Measurements from ENCODE around the gene GBA2. TPM values are rescaled to one million over a fixed set of nuclear protein-coding genes. Genes with fewer than 3 reads are reported as not detected.

The GBA2 gene
- total RNA-seq, 1 donor from 2014 or later, result 80.2 TPM

- DNase-seq (ENCODE audit: missing footprints), result peak; percentile 89
- intact Hi-C loops (cut with DNase I), result loop anchor here (5.0 kb wide), 1 partner anchor 36 kb away; no protein-coding TSS in a partner anchor
- peak; percentile 24 for ATAC-seq
Observed at GRCh38 chr9:35728041-35728971, 20.7 kb downstream of the GBA2 start.

- ATAC-seq, result no peak
- intact Hi-C loops (cut with DNase I), result loop anchor here (5.0 kb wide), 1 partner anchor 35 kb away; no protein-coding TSS in a partner anchor
- no peak for DNase-seq (ENCODE audit: missing footprints)
Observed at GRCh38 chr9:35727676-35728040, 21.4 kb downstream of the GBA2 start.

- DNase-seq (ENCODE audit: missing footprints) (no peak), ATAC-seq (peak; percentile 27)
- intact Hi-C loops (cut with DNase I), result loop anchor here (5.0 kb wide), 1 partner anchor 35 kb away; no protein-coding TSS in a partner anchor
Observed at GRCh38 chr9:35726931-35727330, 22.1 kb downstream of the GBA2 start.

GRCh38 chr9:35725362-35725761, 23.7 kb downstream of the GBA2 start:
- ATAC-seq (no peak), DNase-seq (ENCODE audit: missing footprints) (no peak)
- intact Hi-C loops (cut with DNase I), result loop anchor here (5.0 kb wide), 1 partner anchor 33 kb away; no protein-coding TSS in a partner anchor

GRCh38 chr9:35723908-35724307, 25.1 kb downstream of the GBA2 start:
- ATAC-seq, result no peak
- no peak for DNase-seq (ENCODE audit: missing footprints)
- intact Hi-C loops (cut with DNase I), result no loop called here

GRCh38 chr9:35723426-35723825, 25.6 kb downstream of the GBA2 start:
- ATAC-seq (no peak), DNase-seq (ENCODE audit: missing footprints) (no peak)
- intact Hi-C loops (cut with DNase I), result no loop called here

- ATAC-seq, result no peak
- no peak for DNase-seq (ENCODE audit: missing footprints)
- intact Hi-C loops (cut with DNase I), result no loop called here
Observed at GRCh38 chr9:35719546-35719945, 29.5 kb downstream of the GBA2 start.

- intact Hi-C loops (cut with DNase I), result no loop called here
- DNase-seq (ENCODE audit: missing footprints) (no peak), ATAC-seq (no peak)
Observed at GRCh38 chr9:35718721-35719511, 30.1 kb downstream of the GBA2 start.

- no peak for ATAC-seq
- intact Hi-C loops (cut with DNase I), result no loop called here
Observed at GRCh38 chr9:35717132-35717870, 31.7 kb downstream of the GBA2 start.

GRCh38 chr9:35716230-35716629, 32.8 kb downstream of the GBA2 start:
- intact Hi-C loops (cut with DNase I), result no loop called here
- ATAC-seq (no peak), DNase-seq (ENCODE audit: missing footprints) (no peak)

More at GRCh38 chr9:35717132-35717870, 31.7 kb downstream of the GBA2 start:
- DNase-seq (ENCODE audit: missing footprints), result no peak

- no peak for DNase-seq (ENCODE audit: missing footprints)
- intact Hi-C loops (cut with DNase I), result no loop called here
- no peak for ATAC-seq
Observed at GRCh38 chr9:35714579-35715252, 34.3 kb downstream of the GBA2 start.

- DNase-seq (ENCODE audit: missing footprints), result no peak
- intact Hi-C loops (cut with DNase I), result no loop called here
Observed at GRCh38 chr9:35714123-35714522, 34.9 kb downstream of the GBA2 start.

GRCh38 chr9:35713578-35713977, 35.5 kb downstream of the GBA2 start:
- ATAC-seq (no peak), DNase-seq (ENCODE audit: missing footprints) (no peak)
- intact Hi-C loops (cut with DNase I), result no loop called here

More at GRCh38 chr9:35714123-35714522, 34.9 kb downstream of the GBA2 start:
- no peak for ATAC-seq

- DNase-seq (ENCODE audit: missing footprints) (no peak), ATAC-seq (no peak)
- intact Hi-C loops (cut with DNase I), result no loop called here
Observed at GRCh38 chr9:35712762-35713400, 36.1 kb downstream of the GBA2 start.

GRCh38 chr9:35711501-35712428, 37.3 kb downstream of the GBA2 start:
- DNase-seq (ENCODE audit: missing footprints), result no peak
- ATAC-seq, result no peak
- intact Hi-C loops (cut with DNase I), result no loop called here

GRCh38 chr9:35710818-35711500, 38.1 kb downstream of the GBA2 start:
- ATAC-seq (no peak), DNase-seq (ENCODE audit: missing footprints) (no peak)
- intact Hi-C loops (cut with DNase I), result no loop called here

Data from Right ventricle myocardium inferior (tissue), 1 donor.